Activated CD4-positive, alpha-beta T cell treated with anti-CD3 and anti-CD28 coated beads, Interleukin-2, amount 50 U/mL, for 16 hours (primary cell): ENCODE measurements around the gene ZNF783.
"Not testable (repeated sequence)": the region's sequence is repeated elsewhere in the genome, so short reads cannot be mapped to it uniquely, and the experiment has no call there.

ENCODE experiments used
- DNase-seq: peaks from one replicate; pipeline ENCODE4 v3.0.0-alpha.2; 2020

Gene ZNF783

DNA sequence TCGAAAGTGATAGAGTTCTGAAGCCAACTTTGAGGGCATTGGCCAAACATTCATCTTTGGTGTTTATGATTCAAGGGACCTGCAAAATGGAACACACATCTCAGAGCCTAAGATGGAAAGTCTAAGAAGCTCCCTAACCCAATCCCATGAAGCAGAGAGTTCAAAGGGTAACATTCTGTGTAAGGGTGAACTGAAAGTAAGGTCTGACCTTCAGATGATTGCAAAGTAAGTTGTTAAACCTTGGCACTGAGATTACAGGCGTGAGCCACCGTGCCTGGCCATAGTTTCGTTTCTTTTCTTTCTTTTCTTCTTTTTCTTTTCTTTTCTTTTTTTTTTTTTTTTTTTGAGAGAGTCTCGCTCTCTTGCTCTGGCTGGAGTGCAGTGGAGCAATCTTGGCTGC lies 20.3 kb upstream of the ZNF783 start:
- no peak for DNase-seq

DNA sequence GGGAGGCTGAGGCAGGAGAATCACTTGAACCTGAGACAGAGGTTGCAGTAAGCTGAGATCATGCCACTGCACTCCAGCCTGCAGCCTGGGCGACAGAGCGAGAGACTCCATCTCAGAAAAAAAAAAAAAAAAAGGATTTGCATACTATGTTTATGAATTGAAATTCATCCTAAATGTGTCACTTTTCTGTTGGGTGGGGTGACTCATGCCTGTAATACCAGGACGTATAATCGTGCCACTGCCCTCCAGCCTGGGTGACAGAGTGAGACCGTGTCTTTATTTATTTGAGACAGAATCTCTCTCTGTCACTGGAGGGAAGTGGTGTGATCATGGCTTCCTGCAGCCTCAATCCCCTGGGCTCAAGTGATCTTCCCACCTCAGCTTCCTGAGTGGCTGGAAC lies 16.8 kb upstream of the ZNF783 start:
- peak; percentile 79 for DNase-seq

DNA sequence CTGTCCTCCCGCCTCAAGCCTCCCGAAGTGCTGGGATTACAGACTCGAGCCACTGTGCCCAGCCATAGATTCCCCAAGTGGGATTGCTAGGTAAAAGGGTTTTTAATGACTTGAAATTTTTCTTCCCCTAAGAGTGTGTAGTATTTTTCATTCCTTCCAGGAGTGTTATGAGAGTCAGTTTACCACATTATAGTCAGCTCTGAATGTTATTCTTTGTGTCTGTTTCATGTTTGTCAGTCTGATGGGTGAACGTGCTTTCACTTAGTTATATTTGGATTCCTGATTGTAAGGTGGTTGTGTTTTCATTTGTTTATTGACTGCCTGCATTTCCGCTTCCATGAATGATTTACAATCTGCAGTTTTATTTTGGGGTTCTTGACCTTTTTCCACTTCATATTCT lies 16.3 kb upstream of the ZNF783 start:
- DNase-seq, result peak; percentile 34

DNA sequence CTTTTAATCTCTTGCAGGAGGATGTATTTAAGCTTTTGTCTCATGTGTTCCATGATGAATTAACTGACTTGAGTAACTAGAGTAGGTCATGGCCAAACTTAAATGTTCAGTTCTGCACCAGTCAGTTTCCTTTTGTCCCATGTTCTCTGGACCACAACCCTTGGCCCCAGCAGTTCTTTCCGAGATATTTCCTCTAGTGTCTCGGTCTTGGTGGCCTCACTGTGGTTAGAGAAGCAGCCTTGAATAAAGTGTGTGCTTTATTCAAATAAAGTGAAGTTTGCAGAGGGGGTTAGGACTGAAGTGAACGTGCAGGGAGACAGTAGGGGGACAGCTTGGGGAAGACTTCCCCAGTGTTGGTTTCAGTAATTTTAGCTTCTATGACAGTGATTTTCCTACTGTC lies 13.2 kb upstream of the ZNF783 start:
- peak; percentile 27 for DNase-seq

DNA sequence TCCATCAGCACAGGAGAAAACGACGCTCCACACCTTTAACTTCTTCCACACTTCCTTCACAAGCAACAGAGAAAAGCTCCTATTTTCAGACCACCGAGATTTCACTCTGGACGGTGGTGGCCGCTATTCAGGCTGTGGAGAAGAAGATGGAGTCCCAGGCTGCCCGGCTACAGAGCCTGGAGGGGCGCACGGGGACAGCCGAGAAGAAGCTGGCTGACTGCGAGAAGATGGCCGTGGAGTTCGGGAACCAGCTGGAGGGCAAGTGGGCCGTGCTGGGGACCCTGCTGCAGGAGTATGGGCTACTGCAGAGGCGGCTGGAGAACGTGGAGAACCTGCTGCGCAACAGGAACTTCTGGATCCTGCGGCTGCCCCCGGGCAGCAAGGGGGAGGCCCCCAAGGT lies 11.8 kb upstream of the ZNF783 start:
- DNase-seq, result not testable (repeated sequence)

DNA sequence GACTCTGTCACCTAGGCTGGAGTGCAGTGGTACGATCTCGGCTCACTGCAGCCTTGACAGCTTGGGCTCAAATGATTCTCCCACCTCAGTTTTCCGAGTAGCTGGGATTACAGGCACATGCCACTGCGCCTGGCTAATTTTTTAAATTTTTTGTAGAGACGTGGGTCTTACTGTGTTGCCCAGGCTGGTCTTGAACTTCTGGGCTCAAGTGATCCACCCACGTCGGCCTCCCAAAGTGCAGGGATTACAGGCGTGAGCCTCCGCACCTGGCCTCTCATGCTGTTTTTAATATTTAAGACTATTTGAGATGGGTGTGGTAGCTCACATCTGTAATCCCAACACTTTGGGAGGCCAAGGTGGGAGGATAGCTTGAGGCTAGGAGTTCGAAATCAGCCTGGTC lies 10.5 kb upstream of the ZNF783 start:
- not testable (repeated sequence) for DNase-seq

DNA sequence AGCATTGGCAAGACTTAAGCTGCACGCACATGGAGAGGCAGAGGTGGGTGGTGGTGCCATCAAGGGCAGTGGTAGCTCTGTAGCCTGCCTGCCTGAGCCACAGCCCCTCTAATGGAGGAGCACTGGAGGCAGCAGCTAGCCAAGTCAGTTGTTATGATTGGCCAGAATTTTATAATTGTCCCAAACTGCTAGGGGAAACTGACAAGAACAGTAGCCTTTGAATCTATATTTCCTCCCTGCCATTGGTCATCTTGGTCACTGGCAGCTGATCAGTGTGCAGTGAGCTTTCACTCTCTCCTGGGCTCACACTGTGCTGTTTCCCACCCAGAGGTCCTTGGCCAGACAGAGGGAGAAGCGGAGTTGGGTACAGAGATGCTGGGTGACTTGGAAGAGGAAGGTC lies 9.6 kb upstream of the ZNF783 start:
- no peak for DNase-seq

DNA sequence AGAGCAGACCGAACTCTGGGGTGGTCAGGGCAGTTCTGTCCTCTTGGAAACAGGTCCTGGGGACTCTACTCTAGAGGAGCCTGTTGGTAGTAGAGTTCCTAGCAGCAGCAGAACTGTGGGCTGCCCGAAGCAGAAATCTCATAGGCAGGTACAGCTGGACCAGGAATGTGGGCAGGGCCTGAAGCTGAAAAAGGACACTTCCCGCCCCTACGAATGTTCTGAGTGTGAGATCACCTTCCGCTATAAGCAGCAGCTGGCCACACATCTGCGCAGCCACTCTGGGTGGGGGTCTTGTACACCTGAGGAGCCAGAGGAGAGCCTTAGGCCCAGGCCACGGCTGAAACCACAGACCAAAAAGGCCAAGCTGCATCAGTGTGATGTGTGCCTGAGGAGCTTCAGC lies 8.3 kb upstream of the ZNF783 start:
- no peak for DNase-seq

DNA sequence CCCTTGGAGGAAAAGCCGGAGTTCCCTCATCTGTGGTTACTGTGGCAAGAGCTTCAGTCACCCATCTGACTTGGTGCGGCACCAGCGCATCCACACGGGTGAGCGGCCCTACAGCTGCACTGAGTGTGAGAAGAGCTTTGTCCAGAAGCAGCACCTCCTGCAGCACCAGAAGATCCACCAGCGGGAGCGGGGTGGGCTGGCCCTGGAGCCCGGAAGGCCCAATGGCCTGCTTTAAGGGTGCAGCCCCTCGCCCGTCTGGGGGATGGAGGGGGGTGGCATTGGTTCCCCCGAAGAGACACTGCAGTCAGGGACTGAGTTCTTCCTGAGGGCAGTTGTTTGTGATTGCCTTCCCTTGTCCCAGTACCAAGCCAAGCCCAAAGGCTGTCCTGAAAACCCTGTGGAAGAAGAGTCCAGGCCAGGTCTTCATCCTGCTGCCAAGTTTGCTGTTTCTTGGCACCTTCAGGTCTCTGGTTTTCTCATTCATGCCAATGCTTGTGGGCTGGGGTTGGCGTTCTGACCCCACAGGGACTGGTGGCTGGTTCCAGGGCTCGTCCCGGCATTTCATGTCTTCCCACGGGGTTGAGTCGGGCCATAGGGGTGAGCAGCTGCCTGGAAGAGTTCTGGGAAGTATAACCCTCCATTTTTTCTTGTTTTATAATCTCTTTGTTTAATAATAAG lies 7.7 kb upstream of the ZNF783 start:
- DNase-seq, result no peak

DNA sequence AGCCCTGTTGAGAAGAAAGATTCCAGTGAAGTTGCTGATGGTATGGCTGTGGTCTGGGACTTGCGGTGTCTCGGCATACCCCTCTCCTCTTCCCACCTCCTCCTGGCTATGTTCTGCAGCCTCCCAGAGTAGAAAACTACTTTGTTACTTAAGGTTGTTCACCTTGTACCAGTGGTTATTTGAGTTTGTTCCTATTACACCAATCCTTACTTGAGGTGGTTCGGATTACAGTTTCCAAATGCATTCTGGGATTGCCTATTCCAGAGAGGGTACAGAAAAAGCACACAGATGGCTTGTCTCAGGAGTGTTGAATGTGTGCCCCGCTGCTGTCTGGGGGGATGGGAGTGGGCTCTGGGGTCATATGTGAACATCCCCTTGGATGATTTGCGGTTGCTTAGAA lies 6.8 kb upstream of the ZNF783 start:
- no peak for DNase-seq

DNA sequence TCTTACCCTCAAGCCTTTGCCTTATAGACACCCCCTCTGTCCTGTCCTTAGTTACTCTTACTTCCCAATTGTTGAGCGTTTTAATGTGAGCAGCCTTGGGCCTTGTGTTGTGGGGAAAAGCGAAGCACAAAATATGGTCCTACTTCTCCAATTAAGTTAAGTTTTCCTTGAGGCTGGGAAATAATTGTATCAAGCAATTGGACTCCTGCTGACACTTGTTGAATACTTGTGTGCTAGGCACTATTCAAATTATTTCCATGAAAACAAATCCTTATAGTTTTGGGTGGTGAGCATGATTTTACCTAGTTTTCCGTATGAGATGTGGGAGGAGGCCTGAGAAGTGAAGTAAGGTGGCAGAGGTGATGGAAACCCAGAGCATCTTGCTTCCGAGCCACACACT lies 5.4 kb upstream of the ZNF783 start:
- no peak for DNase-seq

DNA sequence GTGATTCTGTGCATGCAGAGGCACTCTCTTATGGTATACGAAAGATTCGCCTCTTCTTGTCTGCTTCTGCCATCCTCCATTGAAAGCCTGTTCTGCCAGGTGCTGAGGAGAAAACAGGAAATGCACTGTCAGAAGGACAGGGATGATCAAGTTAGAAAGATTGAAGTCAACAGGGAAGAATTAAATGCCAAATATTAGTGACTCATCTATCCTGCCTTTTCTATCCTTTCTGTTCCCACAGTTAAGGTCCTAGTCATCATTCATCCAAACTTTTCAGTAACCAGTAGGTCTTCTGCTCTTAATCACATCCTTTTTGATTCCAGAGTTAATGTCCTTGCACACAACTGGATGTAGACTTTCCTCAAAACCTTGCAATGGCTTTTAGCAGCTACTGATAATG lies 4.8 kb upstream of the ZNF783 start:
- no peak for DNase-seq

DNA sequence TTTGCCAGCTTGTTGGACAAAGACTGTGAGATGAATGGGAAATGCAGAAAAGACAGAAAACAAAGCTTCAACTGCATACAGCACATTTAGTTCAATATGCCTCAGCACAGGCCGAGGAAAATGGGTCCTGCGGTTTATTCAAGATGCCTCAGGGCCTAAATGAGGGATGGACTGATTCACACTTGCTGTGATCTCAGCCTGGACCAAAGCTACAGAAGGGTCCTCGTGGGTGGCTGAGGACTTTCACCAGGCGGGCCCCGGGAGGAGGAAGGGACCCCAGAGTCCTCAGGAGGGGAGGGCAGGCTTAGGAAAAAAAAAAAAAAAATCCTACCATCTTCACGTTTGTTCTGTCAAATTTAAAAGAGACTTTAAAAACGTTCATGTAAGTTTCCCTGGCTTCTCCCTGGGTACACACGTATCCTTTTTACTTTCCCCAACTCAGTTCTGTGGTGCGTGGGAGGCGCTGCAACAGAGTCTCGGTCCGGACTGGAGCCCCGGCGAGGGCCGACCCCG lies 624 bp upstream of the ZNF783 start:
- DNase-seq, result peak; percentile 44

DNA sequence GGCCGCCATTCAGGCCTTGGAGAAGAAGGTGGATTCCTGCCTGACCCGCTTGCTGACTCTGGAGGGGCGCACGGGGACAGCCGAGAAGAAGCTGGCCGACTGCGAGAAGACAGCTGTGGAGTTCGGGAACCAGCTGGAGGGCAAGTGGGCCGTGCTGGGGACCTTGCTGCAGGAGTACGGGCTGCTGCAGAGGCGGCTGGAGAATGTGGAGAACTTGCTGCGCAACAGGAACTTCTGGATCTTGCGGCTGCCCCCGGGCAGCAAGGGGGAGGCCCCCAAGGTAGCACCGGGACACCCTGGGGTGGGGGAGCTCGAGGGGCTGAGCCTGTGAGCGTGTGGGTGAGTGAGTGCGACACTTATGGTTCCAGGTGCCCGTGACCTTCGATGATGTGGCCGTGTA lies 4.5 kb downstream of the ZNF783 start:
- no peak for DNase-seq

DNA sequence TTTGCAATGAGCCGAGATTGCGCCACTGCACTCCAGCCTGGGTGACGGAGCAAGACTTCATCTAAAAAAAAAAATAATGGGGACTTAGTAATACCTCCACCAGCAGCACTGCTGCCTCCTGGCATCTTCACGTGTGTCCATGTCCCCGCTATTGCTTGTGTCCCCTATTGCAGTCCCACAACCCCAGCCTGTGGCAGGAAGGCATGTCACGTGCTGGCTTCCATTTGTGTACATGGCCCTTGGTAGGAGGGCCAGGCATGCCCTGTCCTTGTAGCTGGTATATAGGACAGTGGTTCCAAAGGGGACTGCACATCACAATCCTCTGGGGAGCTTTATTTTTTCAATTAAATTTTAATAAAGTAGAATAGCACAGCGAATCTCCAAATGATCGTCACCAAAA lies 5.7 kb downstream of the ZNF783 start:
- no peak for DNase-seq

DNA sequence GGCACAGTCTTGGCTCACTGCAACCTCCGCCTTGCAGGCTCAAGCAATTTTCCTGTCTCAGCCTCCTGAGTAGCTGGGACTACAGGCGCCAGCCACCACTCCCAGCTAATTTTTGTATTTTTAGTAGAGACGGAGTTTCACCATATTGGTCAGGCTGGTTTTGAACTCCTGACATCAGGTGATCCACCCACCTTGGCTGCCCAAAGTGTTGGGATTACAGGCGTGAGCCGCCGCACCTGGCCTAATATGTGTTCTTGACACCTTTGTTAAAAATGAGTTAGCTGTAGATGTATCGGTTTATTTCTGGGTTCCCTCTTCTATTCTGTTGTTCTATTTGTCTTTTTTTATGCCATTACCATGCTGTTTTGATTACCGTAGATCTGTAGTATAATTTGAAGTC lies 12.4 kb downstream of the ZNF783 start:
- not testable (repeated sequence) for DNase-seq

DNA sequence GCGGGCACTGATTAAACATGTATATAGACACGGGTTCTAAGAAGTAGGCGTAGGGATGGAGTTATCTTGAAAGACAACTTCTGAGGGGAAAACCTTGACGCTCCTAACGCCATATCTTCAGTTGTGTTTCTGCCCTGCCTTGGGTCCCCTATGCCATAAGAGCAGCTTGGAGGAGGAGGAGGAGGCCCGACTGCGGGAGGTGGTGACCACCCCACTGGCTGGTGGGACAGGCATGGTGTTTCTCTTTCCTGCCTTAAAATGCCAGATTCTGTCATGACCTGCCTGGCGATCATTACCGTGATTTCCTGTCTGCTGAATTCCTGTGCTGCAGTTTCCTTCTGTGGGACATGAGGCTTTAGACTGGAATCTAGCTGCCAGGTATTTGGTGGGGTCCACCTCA lies 15.9 kb downstream of the ZNF783 start:
- DNase-seq, result no peak

DNA sequence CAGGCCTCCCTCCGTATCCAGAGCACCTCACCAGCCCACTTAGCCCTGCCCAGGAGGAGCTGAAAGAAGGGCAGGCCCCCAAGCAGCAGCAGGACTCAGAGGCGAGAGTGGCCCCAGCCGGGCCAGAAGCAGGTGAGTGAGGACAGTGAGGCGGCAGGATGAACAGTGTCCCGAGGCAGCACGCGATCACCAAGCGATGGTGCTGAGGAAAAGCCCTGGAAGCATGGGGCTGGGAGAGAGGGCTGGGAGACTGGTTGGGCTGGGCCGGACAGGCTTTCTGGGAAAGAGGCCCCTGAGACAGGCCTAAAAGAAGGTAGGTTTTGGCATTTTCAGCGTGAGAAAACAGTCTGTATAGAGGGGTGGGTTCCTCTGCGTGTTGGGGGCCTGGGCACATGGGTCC lies 16.4 kb downstream of the ZNF783 start:
- no peak for DNase-seq

DNA sequence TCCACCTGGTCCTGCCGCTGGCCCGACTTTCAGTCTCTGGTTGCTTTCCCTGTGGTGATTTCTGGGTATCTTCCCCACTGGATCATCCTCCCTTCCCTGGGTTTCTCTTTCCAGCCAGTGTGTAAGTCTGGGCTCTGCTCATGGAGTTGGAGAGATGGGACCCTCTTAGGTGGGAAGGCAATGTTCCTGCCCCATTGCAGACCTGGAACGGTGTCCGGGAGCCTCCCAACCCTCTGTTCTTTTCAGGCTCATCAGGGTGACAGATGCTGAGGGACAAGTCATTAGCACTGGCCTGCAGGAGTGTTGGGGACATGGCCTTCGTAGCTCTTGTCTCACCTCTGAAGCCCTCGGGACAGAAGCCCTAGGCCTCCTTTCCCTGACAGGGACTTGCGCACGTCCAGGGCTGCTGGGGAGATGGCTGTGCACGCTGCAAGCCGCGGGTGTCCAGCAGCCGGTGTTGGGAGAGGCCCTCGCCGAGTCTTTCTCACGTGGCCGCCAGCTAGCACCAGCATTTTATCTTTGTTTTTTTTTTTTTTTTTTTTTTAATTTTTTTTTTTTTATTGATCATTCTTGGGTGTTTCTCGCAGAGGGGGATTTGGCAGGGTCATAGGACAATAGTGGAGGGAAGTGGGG lies 17.2 kb downstream of the ZNF783 start:
- no peak for DNase-seq

DNA sequence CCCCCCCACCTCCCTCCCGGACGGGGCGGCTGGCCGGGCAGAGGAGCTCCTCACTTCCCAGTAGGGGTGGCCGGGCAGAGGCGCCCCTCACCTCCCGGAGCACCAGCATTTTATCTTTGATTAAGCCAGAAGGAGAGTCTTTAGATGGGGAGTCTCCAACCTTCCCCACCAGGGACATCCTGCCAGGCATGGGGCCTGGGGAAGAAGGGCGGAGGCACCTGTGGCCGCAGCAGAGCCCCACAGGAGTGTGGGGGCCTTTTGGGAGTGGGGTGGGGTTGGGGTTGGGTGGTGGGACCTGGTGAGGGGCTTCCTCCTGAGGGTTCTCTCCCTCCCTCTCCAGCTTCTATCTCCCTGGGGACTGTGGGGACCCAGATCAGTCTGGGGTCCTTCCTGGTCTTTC lies 18.2 kb downstream of the ZNF783 start:
- no peak for DNase-seq

DNA sequence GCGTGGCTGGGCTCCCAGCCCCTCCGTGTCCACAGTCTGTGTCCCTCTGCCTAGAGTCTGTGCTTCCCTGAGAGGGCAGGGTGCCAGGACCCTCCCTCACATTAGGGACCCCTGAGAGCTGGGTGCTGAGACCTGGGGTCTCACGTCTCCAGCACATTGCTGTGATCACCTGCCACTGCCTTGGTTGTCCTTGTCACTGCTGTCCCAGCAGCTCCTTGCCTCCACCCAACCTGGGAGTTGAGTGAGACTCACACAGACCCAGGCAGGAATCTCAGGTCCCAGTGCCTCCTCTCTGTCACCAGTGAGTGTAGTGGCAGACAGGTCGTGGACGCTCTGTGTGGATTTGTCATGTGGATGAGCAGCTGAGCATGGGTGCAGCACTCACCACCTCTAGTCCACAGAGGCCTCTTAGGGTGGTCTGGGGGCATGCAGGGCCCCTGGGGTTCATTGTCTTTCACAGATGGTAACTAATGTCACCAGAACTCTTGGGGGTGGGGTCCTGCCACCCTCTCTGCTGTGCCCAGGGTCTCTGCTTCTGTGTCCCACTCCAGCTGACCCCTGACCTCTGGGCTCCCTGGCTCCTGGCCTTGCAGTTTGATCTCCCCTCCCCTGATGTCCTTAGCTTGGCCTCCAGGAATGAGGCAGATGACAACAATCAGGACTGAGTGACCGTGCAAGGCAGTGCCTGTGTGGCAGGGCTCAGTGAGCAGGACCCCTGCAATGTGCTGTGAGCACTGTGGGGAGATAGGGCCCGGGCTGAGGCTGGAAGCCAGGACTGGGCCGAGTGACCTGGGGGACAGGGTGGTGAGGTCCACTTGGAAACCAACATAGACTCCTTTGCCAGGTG lies 18.9 kb downstream of the ZNF783 start:
- no peak for DNase-seq

DNA sequence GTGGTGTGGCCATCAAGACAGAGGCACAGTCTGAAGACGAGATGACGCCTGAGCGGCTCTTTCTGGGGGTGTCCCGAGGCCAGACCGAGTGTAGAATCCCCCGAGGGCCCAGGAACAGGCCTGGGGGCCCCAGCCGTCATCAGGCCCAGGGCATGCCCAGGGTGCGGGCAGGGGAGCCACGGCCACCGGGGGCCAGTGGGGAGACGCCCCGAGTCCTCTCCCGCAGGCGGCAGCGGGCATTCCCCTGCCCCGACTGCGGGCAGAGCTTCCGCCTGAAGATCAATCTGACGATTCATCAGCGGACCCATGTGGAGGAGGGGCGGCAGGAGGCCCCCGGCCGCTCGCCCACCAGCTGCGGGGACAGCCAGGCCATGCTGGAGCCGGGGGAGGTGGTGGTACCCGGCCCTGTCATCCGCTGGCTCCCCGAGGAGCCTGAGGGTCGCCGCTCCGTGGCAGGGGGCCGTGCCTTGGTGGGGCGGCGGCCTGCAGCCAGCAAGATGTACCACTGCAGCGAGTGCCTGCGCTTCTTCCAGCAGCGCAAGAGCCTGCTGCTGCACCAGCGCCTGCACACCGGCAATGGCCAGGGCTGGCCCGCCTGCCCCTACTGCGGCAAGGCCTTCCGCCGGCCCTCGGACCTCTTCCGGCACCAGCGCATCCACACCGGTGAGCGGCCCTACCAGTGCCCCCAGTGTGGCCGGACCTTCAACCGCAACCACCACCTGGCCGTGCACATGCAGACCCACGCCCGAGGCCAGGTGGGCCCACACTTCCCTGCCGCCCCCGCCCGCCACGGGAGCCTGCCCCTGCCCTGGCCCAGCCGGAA lies 19.7 kb downstream of the ZNF783 start:
- DNase-seq, result no peak

DNA sequence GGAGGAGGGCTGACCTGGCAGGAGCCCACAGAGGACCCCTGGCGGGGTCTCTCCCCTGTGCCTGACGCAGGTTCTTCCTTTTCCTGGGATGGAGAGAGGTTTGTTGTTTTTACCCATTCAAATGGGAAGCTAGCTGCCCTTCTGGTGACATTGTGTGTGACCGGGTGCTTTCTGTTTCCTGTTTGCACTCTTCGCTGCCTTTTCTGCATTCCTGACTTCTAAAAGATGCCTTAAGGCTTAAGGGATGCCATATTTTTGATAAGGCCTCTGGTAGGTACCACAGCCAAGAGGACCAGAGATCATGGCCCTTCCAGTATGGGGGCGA lies 20.3 kb downstream of the ZNF783 start:
- no peak for DNase-seq
